Measurements from ENCODE around the gene ENGASE.

DNA sequence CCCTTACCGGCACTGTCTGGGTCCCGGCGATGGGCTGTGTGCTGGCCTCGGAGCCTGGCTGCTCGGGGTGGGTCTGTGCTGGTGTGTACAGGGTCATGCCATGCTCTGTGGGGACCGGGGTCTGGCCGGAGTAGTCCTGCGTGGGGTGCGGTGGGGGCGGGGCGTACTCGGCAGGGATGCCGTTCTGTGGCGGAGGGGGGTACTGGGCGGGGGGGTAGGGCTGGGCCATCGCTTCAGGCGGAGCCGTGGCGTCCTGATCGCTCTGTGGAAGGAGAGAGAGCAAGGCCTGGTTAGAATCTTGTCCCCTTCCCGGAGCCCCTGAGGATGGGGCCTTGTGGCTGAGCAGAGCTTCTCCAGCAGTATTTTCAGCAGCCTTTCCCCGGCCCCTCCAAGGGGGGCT, 40.9 kb downstream of the ENGASE start:
- TF ChIP-seq, protein P1, sequence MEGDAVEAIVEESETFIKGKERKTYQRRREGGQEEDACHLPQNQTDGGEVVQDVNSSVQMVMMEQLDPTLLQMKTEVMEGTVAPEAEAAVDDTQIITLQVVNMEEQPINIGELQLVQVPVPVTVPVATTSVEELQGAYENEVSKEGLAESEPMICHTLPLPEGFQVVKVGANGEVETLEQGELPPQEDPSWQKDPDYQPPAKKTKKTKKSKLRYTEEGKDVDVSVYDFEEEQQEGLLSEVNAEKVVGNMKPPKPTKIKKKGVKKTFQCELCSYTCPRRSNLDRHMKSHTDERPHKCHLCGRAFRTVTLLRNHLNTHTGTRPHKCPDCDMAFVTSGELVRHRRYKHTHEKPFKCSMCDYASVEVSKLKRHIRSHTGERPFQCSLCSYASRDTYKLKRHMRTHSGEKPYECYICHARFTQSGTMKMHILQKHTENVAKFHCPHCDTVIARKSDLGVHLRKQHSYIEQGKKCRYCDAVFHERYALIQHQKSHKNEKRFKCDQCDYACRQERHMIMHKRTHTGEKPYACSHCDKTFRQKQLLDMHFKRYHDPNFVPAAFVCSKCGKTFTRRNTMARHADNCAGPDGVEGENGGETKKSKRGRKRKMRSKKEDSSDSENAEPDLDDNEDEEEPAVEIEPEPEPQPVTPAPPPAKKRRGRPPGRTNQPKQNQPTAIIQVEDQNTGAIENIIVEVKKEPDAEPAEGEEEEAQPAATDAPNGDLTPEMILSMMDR (IDR thresholded peaks at IDR 0.05) = no peak
- no peak for TF ChIP-seq POLR2A (IDR thresholded peaks at IDR 0.05)

Data from testis (tissue), 2 donors.